Stimulated activated naive B cell treated with anti-CD40 and anti-IgM and Interleukin-4, amounts not matched to agents 10 μg/mL and 1 μg/mL and 100 μg/mL, for 72 hours (primary cell): ENCODE measurements around the gene FAM241B.
A peak's percentile ranks its signal among the peaks of the same experiment; 100 is the strongest.

Experiments
- ATAC-seq, 2 donors: fragments of 150-1000 bp; cut with Tn5 transposase; replicated peaks; 2 replicates each; pipeline ENCODE4 v1.10.0; 2021; ENCODE audit warnings: moderate library complexity in 1 of 2
- DNase-seq: peaks from one replicate; pipeline ENCODE4 v3.0.0; 2021
- H3K27ac Mint-ChIP-seq: one replicate; pipeline ENCODE4 v1.8.0; 2022; ENCODE audit warnings: mild to moderate bottlenecking, mixed read lengths
- H3K27me3 Mint-ChIP-seq, 2 donors: one replicate each; pipeline ENCODE4 v1.8.0; 2022; ENCODE audit warnings: mixed read lengths in 2 of 2
- H3K36me3 Mint-ChIP-seq, 2 donors: one replicate each; pipeline ENCODE4 v1.8.0; 2022; ENCODE audit warnings: mixed read lengths in 2 of 2, mild to moderate bottlenecking in 1 of 2
- H3K4me1 Mint-ChIP-seq, 2 donors: one replicate each; pipeline ENCODE4 v1.8.0; 2022; ENCODE audit warnings: mixed read lengths in 2 of 2, mild to moderate bottlenecking in 1 of 2
- H3K4me3 Mint-ChIP-seq, 2 donors: one replicate each; pipeline ENCODE4 v1.8.0; 2022; ENCODE audit warnings: mild to moderate bottlenecking in 2 of 2, mixed read lengths in 2 of 2, moderate library complexity in 1 of 2
- H3K9me3 Mint-ChIP-seq, 2 donors: one replicate each; pipeline ENCODE4 v1.8.0; 2022; ENCODE audit warnings: mixed read lengths in 2 of 2, mild to moderate bottlenecking in 1 of 2

FAM241B gene

DNA sequence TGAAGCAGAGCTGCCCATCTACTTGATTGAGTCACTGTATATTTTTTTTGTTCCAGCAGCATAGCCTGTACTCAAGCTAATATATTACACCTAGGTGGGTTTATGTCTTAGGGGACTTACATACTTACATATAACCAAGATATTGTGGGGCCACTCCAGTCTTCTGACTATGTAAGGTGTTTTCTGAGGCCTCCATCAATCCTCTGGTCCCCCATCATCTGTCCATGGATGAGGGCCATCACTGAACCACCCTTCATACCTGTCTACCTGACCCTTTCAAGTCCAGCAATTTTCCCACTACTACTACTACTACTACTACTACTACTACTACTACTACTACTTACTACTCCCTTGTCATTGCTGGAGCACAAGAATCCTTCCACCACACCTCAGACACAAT lies 3.2 kb upstream of the FAM241B start:
- ATAC-seq = no peak
- no peak overlapping the region for H3K4me3 Mint-ChIP-seq
- peaks cover 0 to 7% of the 10 kb centered on the region in 2 donors for H3K4me1 Mint-ChIP-seq
- peaks cover 3 to 6% of the 10 kb centered on the region in 2 donors for H3K36me3 Mint-ChIP-seq
- DNase-seq = no peak
- no peak overlapping the region for H3K27ac Mint-ChIP-seq
- peaks cover 24 to 25% of the 10 kb centered on the region in 2 donors for H3K27me3 Mint-ChIP-seq
- peaks cover 11 to 14% of the 10 kb centered on the region in 2 donors for H3K9me3 Mint-ChIP-seq

DNA sequence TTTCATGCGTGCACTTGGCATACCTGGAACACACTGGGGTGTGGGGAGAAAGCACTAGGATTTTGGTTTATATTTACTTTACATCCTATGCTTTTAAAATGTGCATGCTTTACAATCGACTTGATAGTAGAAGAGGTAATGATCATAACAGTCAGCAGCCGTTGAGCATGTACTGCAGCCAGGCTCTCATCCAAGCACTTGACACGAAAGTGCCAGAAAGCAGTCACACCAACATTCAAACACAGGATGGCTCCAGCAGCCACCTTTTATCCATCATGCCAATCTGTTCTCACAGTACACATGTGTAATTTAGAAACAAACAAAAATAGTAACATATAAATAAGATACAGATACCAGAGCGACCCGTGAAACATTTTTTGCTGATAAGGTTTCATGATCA lies 1.2 kb upstream of the FAM241B start:
- ATAC-seq (no peak), DNase-seq (no peak)
- H3K36me3 Mint-ChIP-seq = peaks cover 1 to 2% of the 10 kb centered on the region in 2 donors
- peaks cover 31 to 40% of the 10 kb centered on the region in 2 donors for H3K27me3 Mint-ChIP-seq
- H3K27ac Mint-ChIP-seq = no peak overlapping the region
- no peak overlapping the region for H3K4me3 Mint-ChIP-seq
- H3K9me3 Mint-ChIP-seq = peaks cover 6 to 9% of the 10 kb centered on the region in 2 donors
- H3K4me1 Mint-ChIP-seq = peaks cover 0 to 7% of the 10 kb centered on the region in 2 donors

DNA sequence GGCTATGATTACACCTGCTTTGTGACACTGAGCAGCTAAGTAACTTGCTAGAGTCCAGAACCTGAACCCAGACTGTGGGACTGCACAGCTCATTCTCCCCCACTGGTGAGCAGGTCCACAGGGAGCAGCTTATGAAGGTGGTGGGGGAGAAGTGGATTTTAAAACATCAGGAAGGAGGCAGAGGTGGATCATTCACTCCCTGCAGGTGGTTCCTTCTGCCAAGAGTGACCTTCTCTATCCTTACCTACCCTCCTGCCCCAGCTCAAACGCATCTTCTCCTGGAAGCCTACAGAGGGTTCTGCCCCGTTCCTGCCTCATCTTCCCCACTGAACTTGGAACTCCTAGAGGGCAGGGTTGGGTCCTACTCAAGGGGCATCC lies 539 bp upstream of the FAM241B start:
- H3K4me1 Mint-ChIP-seq = peaks cover 0 to under 1% of the 10 kb centered on the region in 2 donors
- DNase-seq = no peak
- peaks cover 0 to 6% of the 10 kb centered on the region in 2 donors for H3K9me3 Mint-ChIP-seq
- H3K36me3 Mint-ChIP-seq = no peaks in the 10 kb centered on the region
- H3K27ac Mint-ChIP-seq = no peak overlapping the region
- H3K4me3 Mint-ChIP-seq = peak overlapping the region; percentile 41 to 72
- H3K27me3 Mint-ChIP-seq = peaks cover 31 to 43% of the 10 kb centered on the region in 2 donors
- ATAC-seq = no peak

DNA sequence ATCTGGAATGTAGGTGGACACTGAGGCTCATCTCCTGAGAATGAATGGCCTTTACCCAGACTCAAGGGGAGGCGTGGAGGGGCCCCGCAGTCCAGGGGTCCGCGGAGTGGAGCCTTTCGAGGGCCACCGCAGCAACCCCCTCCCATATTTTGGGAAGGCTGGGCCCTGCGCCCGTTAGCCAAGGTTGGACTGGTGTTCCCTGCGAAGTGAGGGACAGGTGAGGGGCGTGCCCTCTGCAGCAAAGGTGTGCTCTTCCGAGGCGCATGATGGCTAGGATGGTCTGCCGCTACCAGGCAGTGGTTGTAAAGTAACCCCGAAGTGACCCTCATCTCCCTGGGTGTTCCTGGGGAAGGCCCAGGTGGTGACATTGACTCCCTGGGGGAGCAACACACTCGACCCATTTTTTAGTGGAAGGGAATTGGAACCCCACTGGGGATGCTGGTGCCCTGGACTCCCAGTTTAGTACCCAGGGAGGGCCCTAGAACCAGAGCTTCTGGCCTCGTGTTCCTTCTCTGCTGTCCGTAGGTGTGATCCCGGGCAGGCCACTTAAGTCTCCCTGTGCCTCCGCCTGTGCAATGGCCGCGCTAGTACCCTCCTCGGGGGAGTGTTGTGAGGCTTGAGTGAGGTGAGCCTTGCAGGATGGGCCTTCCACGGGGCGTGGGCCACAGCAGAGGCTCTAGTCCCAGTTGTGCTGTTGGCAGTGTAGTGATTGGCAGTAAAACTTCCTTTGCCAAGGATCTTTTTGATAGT lies 779 bp downstream of the FAM241B start:
- H3K9me3 Mint-ChIP-seq = peaks cover 0 to 6% of the 10 kb centered on the region in 2 donors
- no peak overlapping the region for H3K27ac Mint-ChIP-seq
- no peaks in the 10 kb centered on the region for H3K36me3 Mint-ChIP-seq
- ATAC-seq (no peak), DNase-seq (no peak)
- peaks cover 31 to 43% of the 10 kb centered on the region in 2 donors for H3K27me3 Mint-ChIP-seq
- H3K4me3 Mint-ChIP-seq = peak overlapping the region; percentile 49 to 52
- no peaks in the 10 kb centered on the region for H3K4me1 Mint-ChIP-seq

DNA sequence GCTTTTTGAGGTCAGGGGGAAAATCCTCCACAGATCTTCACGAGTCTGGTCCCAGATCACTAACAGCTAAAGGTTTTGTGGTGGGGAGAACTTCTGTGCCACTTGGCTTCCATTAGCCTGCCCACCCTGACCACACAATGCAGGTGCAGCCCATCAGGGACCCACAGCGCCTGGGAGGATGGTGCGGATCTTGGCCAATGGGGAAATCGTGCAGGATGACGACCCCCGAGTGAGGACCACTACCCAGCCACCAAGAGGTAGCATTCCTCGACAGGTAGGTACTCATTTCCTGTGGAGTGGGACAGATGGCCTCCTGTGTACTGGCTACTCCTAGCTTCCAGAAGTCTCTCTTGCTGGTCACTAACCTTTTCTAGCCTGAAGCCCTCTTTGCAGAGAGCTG lies 1.5 kb downstream of the FAM241B start:
- Mint-ChIP-seq H3K27me3 (peaks cover 31 to 43% of the 10 kb centered on the region in 2 donors), H3K4me3 (peak overlapping the region in 1 of 2 donors; percentile 11), H3K9me3 (peaks cover 0 to 6% of the 10 kb centered on the region in 2 donors), H3K36me3 (no peaks in the 10 kb centered on the region), H3K4me1 (no peaks in the 10 kb centered on the region), H3K27ac (no peak overlapping the region)
- no peak for ATAC-seq
- no peak for DNase-seq

DNA sequence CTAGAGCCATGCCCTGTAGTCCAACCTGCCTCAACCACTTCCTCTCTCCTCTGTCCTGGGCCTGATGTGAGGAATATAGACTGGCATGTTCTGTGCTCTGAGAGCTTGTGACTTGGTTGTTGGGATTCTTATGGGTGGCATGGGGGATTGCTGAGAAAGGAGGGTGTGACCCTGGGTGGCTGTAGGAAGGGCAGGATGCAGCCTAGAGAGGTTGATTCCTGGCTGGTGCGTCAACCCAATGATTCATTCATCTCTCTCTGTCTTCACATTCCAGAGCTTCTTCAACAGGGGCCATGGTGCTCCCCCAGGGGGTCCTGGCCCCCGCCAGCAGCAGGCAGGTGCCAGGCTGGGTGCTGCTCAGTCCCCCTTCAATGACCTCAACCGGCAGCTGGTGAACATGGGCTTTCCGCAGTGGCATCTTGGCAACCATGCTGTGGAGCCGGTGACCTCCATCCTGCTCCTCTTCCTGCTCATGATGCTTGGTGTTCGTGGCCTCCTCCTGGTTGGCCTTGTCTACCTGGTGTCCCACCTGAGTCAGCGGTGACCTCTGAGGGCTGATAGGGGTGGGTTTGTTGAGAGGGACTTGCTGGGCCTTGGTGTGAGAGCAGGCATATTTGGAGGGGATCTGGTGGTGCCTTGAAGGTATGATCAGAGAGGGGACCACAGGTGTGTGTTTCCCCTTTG lies 2.6 kb downstream of the FAM241B start:
- H3K9me3 Mint-ChIP-seq = peaks cover 0 to 5% of the 10 kb centered on the region in 2 donors
- ATAC-seq = no peak
- no peaks in the 10 kb centered on the region for H3K36me3 Mint-ChIP-seq
- peaks cover 31 to 42% of the 10 kb centered on the region in 2 donors for H3K27me3 Mint-ChIP-seq
- no peak for DNase-seq
- no peak overlapping the region for H3K27ac Mint-ChIP-seq
- H3K4me3 Mint-ChIP-seq = no peak overlapping the region
- H3K4me1 Mint-ChIP-seq = no peaks in the 10 kb centered on the region

DNA sequence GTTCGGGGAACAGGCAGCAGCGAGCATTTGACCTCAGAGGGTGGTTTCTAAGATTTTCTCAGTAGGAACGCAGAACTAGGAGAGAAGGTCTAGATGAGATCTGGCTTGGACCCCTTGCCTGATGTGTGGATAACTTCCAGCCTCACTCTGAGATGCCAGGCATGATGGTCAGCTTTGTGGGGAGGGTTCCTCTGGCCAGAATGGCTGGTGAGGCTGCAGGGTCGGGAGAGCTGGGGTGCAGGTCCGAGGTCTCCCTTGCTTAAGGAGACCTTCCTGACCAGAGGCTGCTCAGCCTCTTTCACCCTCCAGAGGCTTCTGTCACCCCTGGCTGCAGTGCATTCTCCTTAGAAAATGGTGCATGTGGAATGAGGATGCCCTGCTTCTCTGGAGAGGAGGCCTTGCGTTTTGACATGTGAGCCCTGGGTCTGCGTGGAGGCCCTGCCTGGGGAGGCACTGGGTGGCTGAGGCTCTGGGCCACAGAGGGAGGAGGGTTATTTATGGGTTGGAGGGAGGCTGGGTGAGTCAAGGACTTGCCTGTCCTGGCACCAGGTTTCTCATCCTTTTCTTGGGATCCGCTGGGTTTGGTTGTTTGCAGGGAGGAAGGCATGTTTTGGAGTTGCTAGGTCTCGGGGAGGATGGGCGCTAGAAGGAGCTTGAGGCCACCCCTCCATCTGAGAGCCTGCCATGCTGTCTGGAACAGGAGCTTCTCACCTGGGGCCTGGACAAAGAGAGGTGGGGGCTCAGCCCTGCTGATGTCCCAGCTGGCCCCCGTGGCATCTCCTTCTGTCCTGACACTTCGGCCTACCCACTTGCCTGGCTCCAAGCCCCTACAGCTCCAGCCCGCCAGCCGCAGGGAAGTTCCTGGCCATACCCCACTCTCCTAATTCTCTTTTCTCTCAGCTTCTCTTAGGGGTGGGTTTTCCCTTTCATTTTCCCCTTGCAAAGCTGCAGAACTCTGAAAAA lies 3.9 kb downstream of the FAM241B start:
- Mint-ChIP-seq H3K36me3 (no peaks in the 10 kb centered on the region), H3K9me3 (no peaks in the 10 kb centered on the region), H3K27ac (no peak overlapping the region), H3K27me3 (peaks cover 22 to 33% of the 10 kb centered on the region in 2 donors), H3K4me1 (no peaks in the 10 kb centered on the region), H3K4me3 (no peak overlapping the region)
- ATAC-seq = no peak
- no peak for DNase-seq

DNA sequence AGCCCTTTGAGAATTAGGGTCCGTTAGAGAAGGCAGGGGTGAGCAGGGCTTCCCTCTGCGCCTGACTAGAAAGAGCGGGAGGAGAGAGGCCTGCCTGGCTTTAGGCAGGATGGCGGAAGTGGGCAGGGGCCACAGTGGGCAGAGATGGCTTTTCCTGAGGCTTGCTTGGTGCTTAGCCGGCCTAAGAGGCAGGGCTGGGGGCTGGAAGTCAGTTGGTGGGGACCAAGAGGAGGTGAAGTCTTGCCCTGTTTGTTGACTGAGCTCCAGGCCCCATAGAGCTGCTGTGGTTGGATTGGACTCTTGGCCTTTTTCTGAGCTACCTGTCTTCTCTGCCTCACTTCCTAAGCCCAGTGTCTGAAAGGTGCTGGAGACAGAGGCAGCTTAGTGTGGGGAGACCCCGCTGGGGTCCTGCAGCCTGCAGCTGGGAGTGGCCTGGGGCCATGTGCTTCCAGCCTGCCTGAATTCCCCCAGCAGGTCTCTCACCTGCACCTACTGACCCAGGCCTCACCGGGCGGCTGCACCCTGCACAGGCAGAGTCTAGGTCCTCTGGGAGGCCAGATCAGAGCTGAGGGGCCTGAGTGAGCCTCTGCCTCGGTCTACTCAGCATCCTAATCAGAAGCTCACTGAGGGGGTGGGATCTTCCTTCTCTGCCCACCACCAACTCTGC lies 4.8 kb downstream of the FAM241B start:
- H3K4me1 Mint-ChIP-seq = no peaks in the 10 kb centered on the region
- no peak for ATAC-seq
- no peak overlapping the region for H3K27ac Mint-ChIP-seq
- no peaks in the 10 kb centered on the region for H3K36me3 Mint-ChIP-seq
- H3K9me3 Mint-ChIP-seq = no peaks in the 10 kb centered on the region
- H3K27me3 Mint-ChIP-seq = peaks cover 26 to 38% of the 10 kb centered on the region in 2 donors
- no peak overlapping the region for H3K4me3 Mint-ChIP-seq
- no peak for DNase-seq

DNA sequence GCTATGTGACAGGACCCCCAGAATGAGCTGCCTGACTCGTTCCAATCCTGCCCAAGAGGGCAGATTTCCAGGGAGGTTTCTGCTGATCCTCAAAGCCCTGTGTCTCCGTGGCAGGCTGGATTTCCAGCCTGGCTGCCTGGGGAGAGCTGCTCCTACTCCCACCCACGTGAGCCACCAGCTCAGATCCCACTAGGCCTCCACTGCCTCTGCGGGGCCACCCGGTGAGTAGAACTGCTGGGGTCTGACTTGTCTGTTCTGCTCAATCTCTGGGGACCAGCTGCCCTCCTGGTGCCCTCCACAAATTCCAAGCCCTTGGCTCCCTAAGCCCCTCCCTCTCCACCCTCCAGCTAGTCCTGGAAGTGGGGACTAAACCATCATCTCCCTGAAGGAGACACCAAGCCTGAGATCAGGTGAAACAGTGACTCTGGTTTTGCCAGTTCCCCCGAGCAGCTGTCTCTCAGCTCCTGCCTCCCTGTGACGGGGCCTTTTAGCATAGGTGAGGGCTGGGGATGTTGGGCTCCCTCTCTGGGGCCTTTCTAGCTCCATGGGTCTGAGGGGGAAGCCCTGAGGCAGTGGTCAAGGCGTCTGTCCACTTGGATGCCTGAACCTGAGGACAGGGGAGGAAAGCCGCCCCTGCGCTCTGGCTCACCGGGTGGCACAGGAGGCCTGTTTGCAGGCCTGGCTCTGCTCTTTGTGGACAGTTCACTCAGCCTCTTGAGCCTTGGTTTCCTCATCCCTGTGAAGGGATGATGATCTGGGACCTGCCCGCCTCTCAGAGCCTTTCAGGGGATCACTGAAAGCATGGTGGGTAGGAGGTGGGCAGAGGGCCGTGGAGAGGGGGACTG lies 5.6 kb downstream of the FAM241B start:
- Mint-ChIP-seq H3K4me3 (no peak overlapping the region), H3K36me3 (no peaks in the 10 kb centered on the region), H3K27ac (no peak overlapping the region), H3K9me3 (no peaks in the 10 kb centered on the region), H3K27me3 (peaks cover 30 to 44% of the 10 kb centered on the region in 2 donors), H3K4me1 (no peaks in the 10 kb centered on the region)
- ATAC-seq (no peak), DNase-seq (no peak)

DNA sequence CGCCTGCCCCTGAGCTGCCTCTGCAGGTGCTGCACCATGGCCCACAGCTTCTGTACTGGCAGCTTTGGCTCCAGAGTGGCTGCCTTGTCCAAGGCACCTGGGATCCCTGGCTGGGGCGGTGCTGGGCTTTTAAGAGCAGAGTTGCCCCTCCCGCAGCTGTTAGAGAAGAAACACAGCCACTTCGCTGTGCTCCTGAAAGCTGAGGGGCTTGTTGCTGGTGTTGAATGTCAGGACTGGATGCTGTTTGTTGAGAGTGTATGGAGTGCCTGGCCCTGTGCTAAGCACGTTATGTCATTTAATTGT lies 6.2 kb downstream of the FAM241B start:
- ATAC-seq (no peak), DNase-seq (no peak)
- H3K27me3 Mint-ChIP-seq = peaks cover 24 to 38% of the 10 kb centered on the region in 2 donors
- no peaks in the 10 kb centered on the region for H3K9me3 Mint-ChIP-seq
- H3K36me3 Mint-ChIP-seq = no peaks in the 10 kb centered on the region
- no peaks in the 10 kb centered on the region for H3K4me1 Mint-ChIP-seq
- no peak overlapping the region for H3K27ac Mint-ChIP-seq
- H3K4me3 Mint-ChIP-seq = no peak overlapping the region

DNA sequence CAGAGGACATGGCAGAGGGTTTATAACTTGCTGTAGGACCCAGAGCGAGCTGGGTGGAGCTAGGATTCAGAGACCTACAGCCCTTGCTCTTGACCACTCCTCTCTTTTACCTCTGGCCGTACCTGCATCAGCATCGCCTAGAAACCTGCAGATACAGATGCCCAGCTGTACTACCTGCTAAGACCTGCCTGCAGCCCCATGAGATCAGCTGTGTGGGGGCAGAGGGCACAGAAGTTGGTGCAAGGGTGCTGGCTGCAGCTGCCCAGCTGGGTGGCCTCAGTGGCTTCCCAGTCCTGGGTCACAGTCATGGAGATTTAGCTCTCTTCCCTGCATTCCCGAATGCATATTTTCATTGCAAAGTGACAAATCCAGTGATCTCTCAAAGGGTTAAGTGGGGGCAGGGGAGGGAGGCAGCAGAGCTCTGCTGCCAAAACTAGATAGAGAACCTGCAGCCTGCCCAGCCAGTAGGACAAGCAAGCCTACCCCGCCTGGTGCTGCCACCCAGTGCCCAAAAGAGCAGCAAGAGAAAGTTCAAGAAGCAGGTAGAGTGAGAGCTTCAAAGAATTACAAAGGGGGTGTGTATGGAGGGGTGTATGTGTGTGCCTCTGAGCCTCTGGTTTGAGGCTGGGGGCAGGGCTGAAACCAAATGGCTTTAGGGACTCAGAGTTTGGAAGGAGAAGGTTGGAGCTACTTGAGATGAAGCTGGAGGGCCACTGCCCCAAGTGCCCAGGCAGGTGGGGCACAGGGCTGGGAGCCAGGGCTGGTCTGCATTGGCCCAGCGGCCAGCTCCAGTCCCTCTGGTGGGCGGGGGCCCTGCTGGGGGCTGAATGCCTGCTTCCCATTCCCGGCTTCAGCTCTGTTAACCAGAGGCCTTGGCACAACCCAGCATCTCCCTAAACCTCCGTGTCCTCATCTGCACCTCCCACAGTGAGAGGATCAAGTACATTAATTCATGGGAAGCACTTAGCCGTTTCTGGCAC lies 6.9 kb downstream of the FAM241B start:
- Mint-ChIP-seq H3K27ac (no peak overlapping the region), H3K27me3 (peaks cover 17 to 32% of the 10 kb centered on the region in 2 donors), H3K4me3 (no peak overlapping the region), H3K9me3 (no peaks in the 10 kb centered on the region), H3K36me3 (no peaks in the 10 kb centered on the region), H3K4me1 (no peaks in the 10 kb centered on the region)
- DNase-seq = no peak
- ATAC-seq = peak; percentile 43 to 52

DNA sequence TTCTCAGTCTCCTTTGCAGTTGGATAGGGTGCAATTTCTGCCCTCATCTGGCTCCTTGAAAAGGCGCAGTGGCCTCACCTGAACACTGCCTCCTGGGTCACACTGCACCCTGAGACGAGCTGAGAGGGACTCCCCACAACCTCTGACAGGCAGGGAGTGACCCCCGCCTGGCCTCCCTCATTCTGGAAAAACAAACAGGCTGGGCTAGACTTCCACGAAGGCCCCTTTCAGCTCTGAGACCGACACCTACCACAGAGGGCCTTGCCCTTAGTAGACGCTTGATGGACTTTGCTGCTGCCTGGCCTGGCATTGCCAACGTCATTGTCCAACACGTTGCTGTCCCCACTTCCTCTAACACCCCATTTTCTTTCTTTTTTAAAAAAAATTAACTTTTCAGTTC lies 8.6 kb downstream of the FAM241B start:
- Mint-ChIP-seq H3K36me3 (no peaks in the 10 kb centered on the region), H3K4me3 (no peak overlapping the region), H3K4me1 (no peaks in the 10 kb centered on the region), H3K9me3 (no peaks in the 10 kb centered on the region), H3K27ac (no peak overlapping the region), H3K27me3 (peaks cover 19% of the 10 kb centered on the region in 2 donors)
- ATAC-seq (no peak), DNase-seq (no peak)
